Mononuclear cell (primary cell): ENCODE measurements around the gene UBTD1. TPM values are rescaled to one million over a fixed set of nuclear protein-coding genes. Genes with fewer than 3 reads are reported as not detected.

Experiments
- H3K27me3 ChIP-seq: 2 replicates; pipeline ENCODE4 v1.6.0; 2011; ENCODE audit warnings: low read length, control low read depth; ENCODE audit not compliant: insufficient read depth
- H3K4me1 ChIP-seq: 2 replicates; pipeline ENCODE4 v1.5.1; 2011; ENCODE audit warnings: mild to moderate bottlenecking, low read length, control low read depth; ENCODE audit not compliant: insufficient read depth
- H3K4me3 ChIP-seq: 2 replicates; pipeline ENCODE4 v1.5.1; 2011; ENCODE audit warnings: mild to moderate bottlenecking, low read length, moderate library complexity
- H3K9me3 ChIP-seq: 2 replicates; pipeline ENCODE4 v1.5.1; 2011; ENCODE audit warnings: low read depth, mild to moderate bottlenecking, control low read depth, low read length
- total RNA-seq: library from RNA; depleted of rRNA; stranded (reverse); fragments of >200 nt; gene quantifications from one replicate; pipeline ENCODE4 v1.2.3, GENCODE V29; 2012

UBTD1 gene
- total RNA-seq, 1 donor, result 6.3 TPM

DNA sequence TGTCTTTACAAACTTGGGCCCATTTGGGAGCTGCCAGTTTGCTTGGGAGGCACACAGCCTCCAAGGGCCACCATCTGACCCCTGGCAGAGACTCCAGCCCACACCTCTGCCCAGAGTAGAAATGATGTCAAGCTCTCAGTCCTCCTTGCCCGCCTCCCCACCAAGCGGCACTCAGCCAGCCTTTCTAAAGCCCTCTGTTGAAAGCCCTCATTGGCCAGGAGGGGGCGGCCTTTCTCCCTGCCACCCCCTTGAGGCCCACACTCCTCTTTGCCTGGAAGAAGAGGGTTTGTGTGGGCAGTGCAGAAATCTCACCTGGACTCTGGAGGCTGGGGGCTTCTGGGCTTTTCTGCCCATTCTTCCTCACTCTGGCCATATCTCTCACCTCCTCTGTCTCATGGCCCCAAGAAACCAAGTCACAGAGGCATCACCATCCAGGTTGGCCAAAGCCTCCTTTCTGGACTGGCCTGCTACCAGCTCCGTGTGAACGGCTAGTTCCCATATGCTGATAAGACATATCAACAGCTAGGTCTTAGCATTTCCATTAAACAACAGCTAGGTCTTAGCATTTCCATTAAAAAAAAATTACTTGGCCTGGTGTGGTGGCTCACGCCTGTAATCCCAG is 36.1 kb downstream of the UBTD1 start:
- Histone ChIP-seq H3K27me3 (no peaks in the 10 kb centered on the region), H3K4me3 (no peak overlapping the region), H3K4me1 (no peaks in the 10 kb centered on the region), H3K9me3 (no peaks in the 10 kb centered on the region)

DNA sequence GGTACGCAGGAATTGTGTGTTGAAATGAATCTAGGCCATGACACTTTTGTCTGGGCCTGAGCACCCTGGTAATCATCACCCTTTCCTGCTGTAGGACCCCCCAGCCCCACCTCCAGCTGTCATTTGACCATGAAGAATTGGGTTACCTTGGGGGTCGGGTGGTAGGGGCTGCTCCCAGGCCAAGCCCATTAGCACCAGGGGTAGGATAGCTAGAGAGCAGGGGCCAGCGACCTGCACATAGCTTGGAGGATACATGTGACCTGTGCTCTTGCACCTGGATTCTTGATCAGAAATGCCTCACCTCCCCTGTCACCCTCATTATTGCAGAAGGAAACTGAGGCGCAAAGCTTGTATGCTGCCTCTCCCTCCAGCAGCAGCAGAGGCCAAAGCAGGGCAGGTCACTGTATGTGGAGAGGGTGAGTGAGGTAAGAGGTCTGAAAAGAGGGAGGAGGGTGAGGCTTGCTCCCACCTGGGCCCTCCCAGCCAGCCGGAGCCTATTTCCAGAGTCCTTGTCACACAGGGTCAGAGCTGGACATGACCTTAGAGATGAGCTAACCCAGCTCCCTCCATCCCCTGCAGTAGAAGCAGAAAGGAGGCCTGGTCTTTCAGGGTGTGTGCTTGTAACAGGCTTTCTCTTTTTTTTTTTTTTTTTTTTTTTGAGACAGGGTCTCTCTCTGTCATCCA is 38.6 kb downstream of the UBTD1 start:
- no peaks in the 10 kb centered on the region for H3K9me3 ChIP-seq
- no peak overlapping the region for H3K4me3 ChIP-seq
- no peaks in the 10 kb centered on the region for H3K27me3 ChIP-seq

DNA sequence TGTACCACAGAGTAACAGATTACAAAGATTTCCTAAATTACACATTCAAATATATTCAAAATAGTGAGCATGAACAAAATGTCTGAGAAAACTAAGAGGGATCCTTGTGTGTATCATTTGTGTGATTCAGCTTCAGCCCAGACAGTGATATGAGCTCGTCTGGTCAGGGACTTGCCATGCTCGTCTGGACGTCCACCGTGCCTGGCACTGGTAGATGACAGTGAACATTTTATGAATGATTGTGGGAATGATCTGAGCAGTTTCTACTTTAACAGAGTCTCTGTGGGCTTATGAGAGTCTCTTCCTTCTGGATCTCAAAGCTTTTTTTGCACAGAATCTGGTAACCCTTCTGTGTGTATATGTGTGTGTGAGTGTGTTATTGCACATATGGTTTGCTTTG is 39.7 kb downstream of the UBTD1 start:
- no peaks in the 10 kb centered on the region for H3K9me3 ChIP-seq
- peaks cover 22% of the 10 kb centered on the region for H3K4me1 ChIP-seq

More for the DNA sequence above, 38.6 kb downstream of the UBTD1 start:
- H3K4me1 ChIP-seq, result peaks cover 11% of the 10 kb centered on the region

DNA sequence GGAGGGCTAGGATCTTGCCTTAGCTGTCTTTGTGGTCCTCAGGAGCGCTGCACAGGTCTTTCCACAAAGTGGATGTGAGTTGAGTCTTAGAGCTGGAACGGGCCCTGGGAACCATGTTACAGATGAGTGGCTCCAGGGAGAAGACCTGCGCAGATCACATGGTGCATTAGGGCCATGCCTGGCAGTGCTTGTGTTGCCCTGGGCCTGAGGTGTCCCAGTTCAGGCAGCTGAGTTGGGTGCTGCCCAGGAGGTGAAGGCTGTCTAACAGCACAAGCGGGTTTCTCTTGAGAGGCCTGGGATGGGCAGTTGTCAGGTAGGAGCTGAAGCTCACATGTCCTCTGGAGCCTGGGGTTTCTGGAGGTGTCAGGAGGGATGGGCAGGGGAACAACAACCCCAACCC is 40.1 kb downstream of the UBTD1 start:
- Histone ChIP-seq H3K9me3 (no peaks in the 10 kb centered on the region), H3K4me3 (no peak overlapping the region), H3K4me1 (peaks cover 26% of the 10 kb centered on the region)

More for the DNA sequence above, 39.7 kb downstream of the UBTD1 start:
- Histone ChIP-seq H3K27me3 (no peaks in the 10 kb centered on the region), H3K4me3 (no peak overlapping the region)

DNA sequence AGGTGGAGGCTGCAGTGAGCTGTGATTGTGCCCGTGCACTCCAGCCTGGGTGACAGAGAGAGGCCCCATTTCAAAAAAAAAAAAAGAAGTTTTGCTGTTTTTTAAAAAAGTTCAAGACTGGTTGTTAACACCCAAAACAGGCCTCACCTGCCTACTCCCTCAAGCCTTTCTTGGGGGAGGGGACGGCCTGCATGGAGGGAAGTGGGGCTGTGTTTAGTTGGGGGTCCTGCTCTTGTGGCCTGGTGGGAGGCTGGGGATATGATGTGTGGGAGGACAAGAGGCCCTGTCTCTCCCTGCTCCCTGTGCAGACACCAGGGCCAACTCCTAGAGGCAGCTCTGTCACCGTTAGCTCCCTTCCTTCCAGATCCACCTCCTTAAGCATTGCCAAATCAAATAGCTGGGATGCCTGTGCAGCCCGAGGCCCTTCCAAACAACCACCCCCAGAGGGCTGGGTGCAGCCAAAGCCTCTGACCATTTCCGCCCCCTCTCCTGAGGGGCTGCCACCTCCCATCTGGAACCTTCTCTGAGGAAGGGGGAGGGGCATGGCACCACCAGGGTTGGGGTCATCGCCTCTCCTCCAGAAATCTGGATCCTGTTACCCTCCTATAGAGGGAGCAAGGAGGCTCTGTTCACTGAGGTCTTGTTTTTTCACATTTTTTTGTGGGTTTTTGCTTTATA is 40.9 kb downstream of the UBTD1 start:
- Histone ChIP-seq H3K4me1 (peaks cover 32% of the 10 kb centered on the region), H3K27me3 (no peaks in the 10 kb centered on the region), H3K9me3 (no peaks in the 10 kb centered on the region), H3K4me3 (no peak overlapping the region)

More for the DNA sequence above, 40.1 kb downstream of the UBTD1 start:
- H3K27me3 ChIP-seq, result no peaks in the 10 kb centered on the region

DNA sequence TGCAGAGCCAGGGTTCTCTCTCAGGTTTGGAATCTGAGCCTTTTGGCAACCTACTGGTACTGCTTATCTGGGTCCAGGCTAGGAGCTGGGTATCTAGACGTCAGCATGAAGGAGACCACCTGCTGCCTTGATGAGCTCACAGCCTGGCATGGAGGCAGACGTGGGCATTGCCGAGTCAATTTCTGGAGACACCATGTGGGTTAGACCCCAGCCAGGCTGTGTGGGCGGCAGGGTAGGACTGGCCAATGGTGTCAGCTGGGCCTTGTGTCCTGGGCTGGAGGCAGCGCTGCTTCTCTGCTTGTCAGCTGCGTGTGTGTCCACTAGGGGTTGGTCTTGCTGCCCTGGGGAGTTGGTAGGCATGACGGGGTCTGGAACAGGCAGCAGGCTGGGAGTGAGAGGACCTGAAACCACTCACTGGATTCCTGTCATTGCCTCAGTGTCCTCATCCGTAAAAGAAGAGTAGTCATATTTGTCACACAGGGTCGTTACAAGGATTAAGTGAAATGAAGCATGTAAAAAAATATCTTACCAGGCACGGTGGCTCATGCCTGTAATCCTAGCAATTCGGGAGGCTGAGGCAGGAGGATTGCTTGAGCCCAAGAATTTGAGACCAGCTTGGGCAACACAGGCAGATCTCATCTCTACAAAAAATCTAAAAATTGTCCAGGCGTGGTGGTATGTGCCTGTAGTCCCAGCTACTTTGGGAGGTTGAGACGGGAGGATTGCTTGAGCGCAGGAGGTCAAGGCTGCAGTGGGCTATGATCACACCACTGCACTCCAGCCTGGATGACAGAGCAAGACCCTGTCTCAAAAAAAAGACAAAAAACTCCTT is 42.2 kb downstream of the UBTD1 start:
- no peak overlapping the region for H3K4me3 ChIP-seq
- H3K4me1 ChIP-seq, result peaks cover 39% of the 10 kb centered on the region
- H3K9me3 ChIP-seq, result no peaks in the 10 kb centered on the region
- H3K27me3 ChIP-seq, result no peaks in the 10 kb centered on the region

DNA sequence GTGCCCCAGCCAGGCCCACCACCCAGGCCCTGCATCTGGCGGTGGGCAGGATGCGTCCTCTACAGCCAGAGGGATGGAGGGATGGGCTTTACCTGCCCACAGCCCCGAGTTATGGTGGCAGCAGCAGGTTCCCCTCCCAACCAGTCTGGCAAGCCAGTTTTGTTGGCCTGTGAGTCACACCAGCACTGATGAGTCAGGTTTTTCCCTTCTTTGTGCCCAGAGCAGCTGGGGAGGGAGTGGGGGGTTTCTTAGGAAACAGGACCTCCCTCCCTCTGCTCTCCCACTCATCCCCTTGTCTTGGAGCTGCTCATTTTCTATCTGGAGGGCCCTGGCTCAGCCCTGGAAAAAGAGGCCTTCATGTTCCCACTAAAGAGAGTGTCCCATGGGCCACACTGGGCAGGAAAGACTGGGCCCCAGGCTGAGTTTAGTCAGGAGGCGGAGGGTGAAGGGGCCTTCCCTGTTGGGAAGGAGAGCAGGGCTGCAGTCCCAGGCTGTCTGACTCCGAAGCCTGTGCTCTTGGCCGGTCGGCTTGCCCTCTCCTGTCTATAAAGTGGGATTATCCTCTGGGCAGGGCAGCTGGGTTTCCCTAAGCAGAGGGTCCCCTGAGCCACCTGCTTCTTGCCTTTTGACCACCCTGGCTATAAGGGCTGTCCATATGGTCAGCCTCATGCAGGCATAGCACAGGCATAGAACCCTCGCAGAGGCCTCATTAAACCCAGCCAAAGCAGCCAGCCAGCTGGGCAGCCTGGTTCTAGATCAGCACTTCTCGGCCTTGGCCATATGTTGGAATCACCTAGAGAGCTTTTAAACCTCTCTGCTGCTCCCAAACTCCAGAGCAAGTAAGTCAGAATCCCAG is 43.7 kb downstream of the UBTD1 start:
- Histone ChIP-seq H3K27me3 (no peaks in the 10 kb centered on the region), H3K4me1 (peaks cover 39% of the 10 kb centered on the region), H3K9me3 (no peaks in the 10 kb centered on the region), H3K4me3 (no peak overlapping the region)

DNA sequence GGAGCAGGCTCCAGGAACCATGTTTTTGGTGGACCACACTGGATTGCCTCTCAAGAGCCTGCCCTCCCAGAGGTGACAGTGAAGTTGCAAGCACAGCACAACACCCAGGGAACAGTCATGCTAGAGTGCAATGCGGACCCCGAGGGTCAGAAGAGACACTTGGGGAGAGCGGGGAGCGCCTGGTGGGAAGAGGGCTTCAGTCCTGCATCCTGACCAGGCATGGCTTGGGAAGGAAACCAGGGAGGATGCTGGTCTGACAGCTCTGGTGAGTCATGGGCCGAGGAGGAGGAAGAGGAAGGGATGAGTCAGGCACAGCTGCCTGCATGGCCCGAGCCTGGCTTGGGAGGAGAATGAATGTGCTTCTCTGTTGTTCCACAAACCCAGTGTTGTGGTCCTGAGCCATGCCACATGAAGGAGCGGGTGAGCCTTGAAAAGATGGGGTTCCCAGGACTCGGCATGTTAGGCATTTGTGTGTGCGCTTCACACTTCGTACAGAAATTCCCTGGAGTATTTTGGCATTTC is 44.4 kb downstream of the UBTD1 start:
- Histone ChIP-seq H3K4me1 (peaks cover 39% of the 10 kb centered on the region), H3K4me3 (no peak overlapping the region), H3K27me3 (no peaks in the 10 kb centered on the region), H3K9me3 (no peaks in the 10 kb centered on the region)

DNA sequence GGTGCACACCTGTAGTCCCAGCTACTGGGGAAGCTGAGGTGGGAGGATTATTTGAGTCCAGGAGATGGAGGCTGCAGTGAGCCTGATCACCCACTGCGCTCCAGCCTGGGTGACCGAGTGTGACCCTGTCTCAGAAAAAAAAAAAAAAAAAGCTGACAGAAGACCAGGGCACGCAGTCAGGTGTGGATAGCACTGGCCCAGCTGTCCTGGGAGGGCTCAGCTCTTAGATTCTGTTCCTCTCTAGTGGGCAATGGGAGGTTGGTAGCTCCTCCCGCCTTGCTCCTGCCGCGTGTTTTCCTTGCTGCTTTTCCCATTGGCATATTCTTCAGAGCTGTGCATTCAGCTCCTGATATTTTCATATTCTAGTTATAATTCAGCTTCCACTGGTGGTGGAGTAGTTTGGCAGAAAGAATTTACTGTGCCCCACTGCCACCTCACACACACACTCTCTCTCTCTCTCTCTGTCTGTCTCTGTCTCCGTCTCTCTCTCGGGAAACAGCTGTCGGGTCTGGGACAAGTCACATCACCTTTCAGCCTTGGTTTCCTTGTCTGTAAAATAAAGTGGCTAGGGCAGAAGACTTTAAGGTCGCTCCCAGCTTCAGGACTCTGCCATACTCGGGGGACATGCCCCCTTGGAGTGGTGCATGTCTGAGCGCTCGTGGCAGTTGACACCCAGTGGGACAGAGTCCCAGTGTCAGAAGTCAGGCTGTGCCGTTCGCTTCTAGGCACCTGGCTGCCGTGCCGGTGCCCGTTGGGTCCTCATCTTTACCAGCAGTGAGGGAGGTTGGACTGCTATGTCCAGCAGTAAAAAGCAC is 47.9 kb downstream of the UBTD1 start:
- Histone ChIP-seq H3K4me1 (peaks cover 34% of the 10 kb centered on the region), H3K9me3 (no peaks in the 10 kb centered on the region), H3K27me3 (no peaks in the 10 kb centered on the region), H3K4me3 (no peak overlapping the region)

DNA sequence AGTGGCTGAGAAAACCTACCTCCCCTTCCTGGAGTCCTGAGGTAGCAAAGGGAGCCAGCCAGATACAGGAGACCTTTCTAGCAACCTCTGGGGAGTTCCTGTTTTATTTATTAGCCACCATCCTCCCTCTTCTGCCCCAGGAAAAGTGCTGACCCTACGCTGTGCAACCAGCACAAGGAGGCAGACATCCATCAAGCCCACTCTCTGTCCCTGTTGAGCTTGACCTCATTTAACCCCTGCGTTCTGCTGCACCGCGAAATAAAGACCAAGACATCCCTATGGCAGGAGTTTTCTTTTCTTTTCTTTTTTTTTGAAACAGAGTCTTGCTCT is 48.5 kb downstream of the UBTD1 start:
- Histone ChIP-seq H3K4me1 (peaks cover 29% of the 10 kb centered on the region), H3K4me3 (no peak overlapping the region), H3K9me3 (no peaks in the 10 kb centered on the region), H3K27me3 (no peaks in the 10 kb centered on the region)

DNA sequence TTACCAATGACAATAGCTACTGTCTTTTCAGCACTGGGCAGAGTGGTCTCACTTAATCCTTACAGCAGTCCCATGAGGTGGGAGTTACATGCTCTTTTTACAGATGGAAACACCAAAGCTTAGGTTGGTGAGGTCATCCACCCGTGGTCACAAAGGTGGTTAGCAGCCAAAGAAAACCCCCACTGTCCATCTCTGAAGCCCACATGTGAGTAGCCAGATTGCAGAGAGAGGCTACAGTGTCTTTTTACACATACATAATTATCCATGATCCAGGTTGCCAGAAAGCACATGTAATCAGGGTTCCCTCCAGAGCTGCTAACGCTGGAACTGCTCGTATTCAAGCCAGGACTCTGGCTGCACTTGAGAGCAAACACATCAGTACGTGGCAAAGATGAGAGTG is 49.2 kb downstream of the UBTD1 start:
- Histone ChIP-seq H3K4me1 (peaks cover 22% of the 10 kb centered on the region), H3K4me3 (no peak overlapping the region), H3K27me3 (no peaks in the 10 kb centered on the region), H3K9me3 (no peaks in the 10 kb centered on the region)

DNA sequence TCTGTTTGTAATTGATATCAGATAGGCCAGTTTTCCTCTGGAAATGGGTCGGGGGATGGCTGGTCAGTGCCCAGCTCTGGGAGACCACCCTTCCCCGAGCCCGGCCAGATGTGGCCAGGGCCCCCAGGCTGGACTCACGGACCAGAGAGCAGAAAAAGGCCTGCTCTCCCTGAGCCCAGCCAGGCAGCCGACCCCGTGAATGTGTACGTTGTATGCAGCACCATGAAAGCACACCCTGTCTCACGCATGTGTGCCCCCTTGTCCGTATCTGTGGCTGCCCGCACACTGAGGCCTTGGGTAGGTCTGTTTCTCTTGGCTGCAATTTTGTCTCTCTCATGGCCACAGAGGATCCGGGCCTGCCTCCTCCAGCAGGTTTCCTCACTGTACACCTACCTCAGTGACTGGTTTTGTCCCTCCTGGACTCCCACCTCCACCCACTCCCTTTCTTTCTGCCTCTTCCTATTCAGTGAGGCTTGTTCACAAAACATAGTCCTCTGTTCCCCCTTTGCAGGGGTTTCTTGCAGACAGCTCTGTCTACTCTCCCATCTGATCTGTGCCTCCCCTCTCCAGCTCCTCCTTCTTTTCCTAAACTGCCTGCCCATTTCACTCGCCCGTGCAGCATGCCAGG is 50.2 kb downstream of the UBTD1 start:
- H3K4me1 ChIP-seq, result peaks cover 12% of the 10 kb centered on the region
- H3K9me3 ChIP-seq, result no peaks in the 10 kb centered on the region
- no peak overlapping the region for H3K4me3 ChIP-seq
- H3K27me3 ChIP-seq, result no peaks in the 10 kb centered on the region

DNA sequence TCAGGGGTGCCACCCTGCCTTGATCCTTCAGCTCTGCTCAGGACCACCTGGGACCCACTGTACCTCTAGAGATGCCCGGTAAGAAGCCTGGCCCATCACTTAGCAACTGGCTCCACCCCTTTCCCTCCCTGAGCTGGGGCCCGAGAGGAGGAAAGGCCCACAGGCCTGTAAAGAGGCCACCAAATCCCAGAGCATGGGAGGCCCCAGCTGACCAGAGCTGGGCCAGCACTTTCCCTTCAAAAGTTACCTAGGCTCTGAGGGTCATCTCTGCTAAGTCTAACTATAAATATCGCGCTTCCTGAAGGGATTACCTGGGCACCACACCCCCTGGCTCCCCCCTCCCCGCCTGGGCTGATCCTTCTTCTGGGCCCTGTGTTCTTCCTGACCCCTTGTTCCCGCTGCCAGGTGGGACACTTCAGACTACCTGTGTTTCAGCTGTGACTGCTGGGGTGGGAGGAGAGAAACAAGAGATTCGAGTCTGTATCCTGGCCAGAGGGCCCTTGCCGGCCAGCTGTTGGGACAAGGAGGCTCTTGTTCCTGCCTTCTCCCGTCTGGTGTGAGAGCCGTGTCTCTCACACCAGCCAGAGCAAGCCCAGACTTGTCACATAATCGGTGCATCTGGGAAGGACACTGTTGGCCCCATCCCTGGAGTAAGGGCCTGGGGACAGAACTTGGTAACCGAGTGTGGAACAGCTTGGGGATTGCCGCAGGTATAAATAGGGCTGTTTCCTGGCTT is 51.0 kb downstream of the UBTD1 start:
- Histone ChIP-seq H3K4me3 (no peak overlapping the region), H3K27me3 (no peaks in the 10 kb centered on the region), H3K4me1 (peaks cover 6% of the 10 kb centered on the region), H3K9me3 (no peaks in the 10 kb centered on the region)
